GM19452 (cell line): Measurements from ENCODE around the gene CNOT8.
"Not testable (repeated sequence)": the region's sequence is repeated elsewhere in the genome, so short reads cannot be mapped to it uniquely, and the experiment has no call there.

Experiments
- ATAC-seq: cut with Tn5 transposase; IDR thresholded peaks from one replicate; pipeline ENCODE4 v1.9.1; 2021; ENCODE audit not compliant: unreplicated experiment

The CNOT8 gene

GRCh38 chr5:154858297-154858971 lies at the start of gene CNOT8:
TSS of gene CNOT8 (plus strand) at chr5:154858627. CDS start at chr5:154863279, 4,652 bp downstream.
- ATAC-seq = peak; percentile 77

DNA sequence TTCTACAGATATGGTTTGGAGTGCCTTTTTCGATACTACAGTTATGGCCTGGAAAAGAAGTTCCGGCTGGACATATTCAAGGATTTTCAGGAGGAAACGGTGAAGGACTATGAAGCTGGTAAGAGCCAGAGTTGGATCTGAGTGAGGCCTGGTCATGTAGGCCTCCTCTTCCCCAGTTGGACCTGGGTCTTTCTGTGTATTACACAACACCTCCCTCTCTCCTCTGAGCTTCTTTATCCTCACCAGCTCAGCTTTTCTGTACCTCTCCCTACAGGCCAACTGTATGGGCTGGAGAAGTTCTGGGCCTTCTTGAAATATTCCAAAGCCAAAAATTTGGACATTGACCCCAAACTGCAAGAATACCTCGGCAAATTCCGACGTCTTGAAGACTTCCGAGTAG lies 47.2 kb upstream of the CNOT8 start:
- no peak for ATAC-seq

GRCh38 chr5:154811653-154812465 lies 46.6 kb upstream of the CNOT8 start:
- ATAC-seq = peak; percentile 71

- no peak for ATAC-seq
Observed at GRCh38 chr5:154813158-154813557, 45.3 kb upstream of the CNOT8 start.

DNA sequence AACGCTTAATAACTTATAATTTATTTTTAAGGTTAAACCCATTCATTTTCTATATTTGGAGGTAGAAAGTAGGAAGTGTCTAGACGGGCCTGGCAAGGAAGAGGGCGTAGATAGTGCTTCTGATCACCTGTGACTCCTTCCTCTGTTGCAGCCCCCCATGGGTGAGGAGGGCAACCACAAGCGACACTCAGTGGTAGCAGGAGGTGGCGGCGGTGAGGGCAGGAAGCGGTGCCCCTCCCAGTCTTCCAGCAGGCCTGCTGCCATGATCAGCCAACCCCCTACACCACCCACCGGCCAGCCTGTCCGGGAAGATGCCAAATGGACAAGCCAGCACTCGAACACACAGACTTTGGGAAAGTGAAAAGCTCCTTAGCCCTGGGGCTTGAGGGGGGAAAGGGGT lies 44.7 kb upstream of the CNOT8 start:
- ATAC-seq = no peak

- ATAC-seq = no peak
Observed at GRCh38 chr5:154815025-154815424, 43.4 kb upstream of the CNOT8 start.

GRCh38 chr5:154815684-154816247 lies 42.7 kb upstream of the CNOT8 start:
- ATAC-seq = no peak

GRCh38 chr5:154816891-154817492 lies 41.4 kb upstream of the CNOT8 start:
- no peak for ATAC-seq

GRCh38 chr5:154817815-154818214 lies 40.6 kb upstream of the CNOT8 start:
- no peak for ATAC-seq

GRCh38 chr5:154818471-154819116 lies 39.8 kb upstream of the CNOT8 start:
- ATAC-seq = no peak

- ATAC-seq = no peak
Observed at GRCh38 chr5:154819546-154819945, 38.9 kb upstream of the CNOT8 start.

DNA sequence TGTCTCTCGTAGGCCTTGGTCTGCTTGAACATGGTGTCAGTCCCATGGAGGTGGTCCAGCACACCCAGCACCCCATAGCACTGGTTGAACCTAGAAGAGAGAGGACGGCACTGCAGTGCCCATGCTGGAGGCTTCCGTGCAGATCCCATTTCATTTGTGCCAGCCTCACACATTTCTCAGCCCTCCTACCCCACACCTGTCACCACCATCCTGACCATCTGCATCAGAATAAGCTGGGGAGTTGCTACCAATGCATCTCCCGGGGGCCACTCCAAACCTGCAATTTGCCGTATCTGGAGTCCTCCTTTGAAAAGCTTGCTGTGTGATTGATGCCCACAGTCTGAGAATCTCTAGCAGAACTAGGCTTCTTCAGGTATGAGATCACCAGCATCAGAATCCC lies 38.0 kb upstream of the CNOT8 start:
- no peak for ATAC-seq

DNA sequence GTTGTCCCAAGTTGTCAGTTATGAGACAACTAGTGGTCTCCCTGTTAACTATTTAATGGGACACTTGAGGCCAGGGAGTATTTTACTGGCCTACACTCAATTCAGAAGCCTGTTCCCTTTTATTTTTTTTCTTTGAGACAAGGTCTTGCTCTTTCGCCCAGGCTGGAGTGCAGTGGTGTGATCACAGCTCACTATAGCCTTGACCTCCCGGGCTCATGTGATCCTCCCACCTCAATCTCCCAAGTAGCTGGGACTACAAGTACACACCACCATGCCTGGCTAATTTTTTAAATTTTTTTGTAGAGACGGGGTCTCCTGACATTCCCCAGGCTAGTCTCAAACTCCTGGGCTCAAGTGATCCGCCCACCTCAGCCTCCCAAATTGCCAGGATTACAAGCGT lies 35.5 kb upstream of the CNOT8 start:
- not testable (repeated sequence) for ATAC-seq

DNA sequence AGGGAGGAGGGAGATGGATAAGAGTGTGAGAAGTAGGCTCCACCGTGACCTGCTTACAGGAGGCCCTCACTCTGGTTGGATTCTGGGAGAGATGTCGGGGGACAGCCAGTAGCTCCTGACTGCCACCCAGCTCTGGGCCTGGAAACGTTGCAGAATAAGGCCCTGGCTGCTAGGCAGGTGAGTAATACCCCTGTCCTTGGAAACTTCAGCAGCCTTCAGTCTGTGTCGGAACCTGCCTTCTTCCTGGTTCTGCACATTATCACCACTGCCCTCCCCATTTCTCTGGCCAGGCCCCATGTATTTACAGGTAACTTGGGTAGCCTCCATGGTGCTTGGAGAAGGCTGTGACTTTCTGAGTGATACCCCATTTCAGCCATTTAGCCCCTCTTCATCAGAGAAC lies 34.8 kb upstream of the CNOT8 start:
- ATAC-seq = no peak

DNA sequence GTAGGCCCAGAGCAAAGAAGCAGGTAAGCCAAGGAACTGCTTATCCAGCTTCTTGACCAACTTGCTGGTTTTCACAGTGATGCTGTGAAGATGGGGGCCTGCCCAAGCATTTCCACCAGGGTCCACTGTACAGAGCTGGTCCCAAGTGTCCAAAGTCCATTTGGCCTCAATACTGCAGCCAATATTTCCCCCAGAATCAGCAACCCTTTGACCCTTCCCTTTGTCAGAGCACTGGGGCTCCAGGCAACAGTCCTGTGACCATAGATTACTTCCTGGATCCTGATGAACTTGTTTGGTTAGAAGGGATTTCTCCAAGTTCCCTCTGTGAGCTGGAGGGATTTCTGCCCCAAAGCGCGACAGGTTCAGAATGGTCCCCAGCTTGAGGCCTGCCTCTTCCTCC lies 34.4 kb upstream of the CNOT8 start:
- ATAC-seq = no peak

DNA sequence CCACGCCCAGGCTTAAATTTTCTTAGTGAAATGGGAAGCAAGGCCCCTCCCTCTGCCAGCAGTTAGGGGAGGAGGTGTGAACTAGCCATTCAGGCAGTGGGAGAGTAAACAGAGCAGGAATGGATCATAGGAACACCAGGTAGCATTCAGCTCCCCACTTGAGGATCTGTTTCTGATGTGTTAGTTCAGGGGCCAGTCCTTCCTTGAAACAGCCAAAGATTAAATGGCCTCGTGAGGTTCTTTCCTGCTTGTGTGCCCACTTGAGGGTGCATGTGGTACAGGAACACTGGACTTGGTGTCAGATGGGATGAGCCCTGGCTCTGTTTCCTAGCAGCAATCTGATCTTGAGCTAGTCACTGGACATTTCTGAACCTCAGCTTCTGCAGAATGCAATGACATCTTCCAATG lies 29.2 kb upstream of the CNOT8 start:
- no peak for ATAC-seq

- ATAC-seq = no peak
Observed at GRCh38 chr5:154829589-154830218, 28.7 kb upstream of the CNOT8 start.

DNA sequence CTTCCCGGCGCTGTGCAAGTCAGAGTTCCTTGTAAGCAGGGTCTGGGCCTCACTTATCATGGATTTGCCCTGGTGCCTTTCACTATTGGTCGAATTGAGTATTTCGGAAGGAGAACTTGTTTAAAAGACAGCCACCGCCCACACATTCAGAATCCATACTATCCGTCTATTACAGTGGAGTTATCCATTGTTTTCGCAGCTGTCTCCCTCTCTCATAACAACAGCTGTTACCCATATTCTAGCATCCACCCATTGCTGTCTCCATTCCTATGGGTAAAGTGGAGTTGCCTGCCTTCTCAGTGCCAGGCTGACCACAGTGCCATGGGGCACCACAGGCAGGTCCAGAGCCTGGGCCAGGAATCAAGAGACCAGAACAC lies 28.2 kb upstream of the CNOT8 start:
- no peak for ATAC-seq

GRCh38 chr5:154830596-154830995 lies 27.8 kb upstream of the CNOT8 start:
- ATAC-seq = no peak

GRCh38 chr5:154831451-154831850 lies 27.0 kb upstream of the CNOT8 start:
- no peak for ATAC-seq

DNA sequence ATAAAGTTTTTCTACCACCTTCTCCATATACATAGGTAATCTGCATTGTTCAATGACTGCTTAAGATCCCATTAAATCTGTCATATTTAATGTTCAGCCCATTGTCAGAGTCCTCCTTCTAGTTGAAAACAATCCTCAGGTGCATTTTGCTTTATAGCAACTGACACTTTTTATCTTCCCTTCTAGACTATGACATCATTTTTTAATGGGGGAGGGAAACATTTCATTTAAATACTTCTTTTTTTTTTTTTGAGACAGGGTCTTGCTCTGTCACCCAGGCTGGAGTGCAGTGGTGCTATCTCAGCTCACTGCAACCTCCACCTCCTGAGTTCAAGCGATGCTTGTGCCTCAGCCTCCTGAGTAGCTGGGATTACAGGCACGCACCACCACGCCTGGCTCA lies 25.6 kb upstream of the CNOT8 start:
- not testable (repeated sequence) for ATAC-seq
